Tibial nerve (tissue), 3 donors: Measurements from ENCODE around the gene MYLIP.

Experiments used
- POLR2A ChIP-seq, 2 donors: fragments of 450-650 bp; IDR thresholded peaks; one replicate each; pipeline ENCODE4 v1.6.1; 2017; ENCODE audit warnings: antibody characterized with exemption in 2 of 2, mild to moderate bottlenecking in 2 of 2, moderate library complexity in 2 of 2
- TF ChIP-seq, protein P1 (sequence below), 5 experiments: fragments of 200-600 bp in 3 of 5; fragments of 450-650 bp in 2 of 5; sonication (generic) in 3 of 5; IDR thresholded peaks; one replicate each; pipeline ENCODE4 v1.5.1; 2016 to 2019; ENCODE audit warnings: antibody characterized with exemption in 5 of 5, mild to moderate bottlenecking in 3 of 5, moderate library complexity in 2 of 5

GRCh38 chr6:16126056-16126455, 2.8 kb upstream of the MYLIP start:
- no peak for TF ChIP-seq POLR2A (IDR thresholded peaks at IDR 0.05)
- TF ChIP-seq, protein P1, sequence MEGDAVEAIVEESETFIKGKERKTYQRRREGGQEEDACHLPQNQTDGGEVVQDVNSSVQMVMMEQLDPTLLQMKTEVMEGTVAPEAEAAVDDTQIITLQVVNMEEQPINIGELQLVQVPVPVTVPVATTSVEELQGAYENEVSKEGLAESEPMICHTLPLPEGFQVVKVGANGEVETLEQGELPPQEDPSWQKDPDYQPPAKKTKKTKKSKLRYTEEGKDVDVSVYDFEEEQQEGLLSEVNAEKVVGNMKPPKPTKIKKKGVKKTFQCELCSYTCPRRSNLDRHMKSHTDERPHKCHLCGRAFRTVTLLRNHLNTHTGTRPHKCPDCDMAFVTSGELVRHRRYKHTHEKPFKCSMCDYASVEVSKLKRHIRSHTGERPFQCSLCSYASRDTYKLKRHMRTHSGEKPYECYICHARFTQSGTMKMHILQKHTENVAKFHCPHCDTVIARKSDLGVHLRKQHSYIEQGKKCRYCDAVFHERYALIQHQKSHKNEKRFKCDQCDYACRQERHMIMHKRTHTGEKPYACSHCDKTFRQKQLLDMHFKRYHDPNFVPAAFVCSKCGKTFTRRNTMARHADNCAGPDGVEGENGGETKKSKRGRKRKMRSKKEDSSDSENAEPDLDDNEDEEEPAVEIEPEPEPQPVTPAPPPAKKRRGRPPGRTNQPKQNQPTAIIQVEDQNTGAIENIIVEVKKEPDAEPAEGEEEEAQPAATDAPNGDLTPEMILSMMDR (IDR thresholded peaks at IDR 0.05) = no peak
